Peyer's patch (tissue), 4 donors: ENCODE data around the gene ITK.

Experiments used
- POLR2A ChIP-seq, 2 donors: fragments of 450-650 bp; IDR thresholded peaks; one replicate each; pipeline ENCODE4 v1.5.1; 2017; ENCODE audit warnings: antibody characterized with exemption in 2 of 2, mild to moderate bottlenecking in 2 of 2, moderate library complexity in 2 of 2
- TF ChIP-seq, protein P1 (sequence below), 6 experiments: fragments of 450-650 bp in 4 of 6; fragments of 200-600 bp in 2 of 6; sonication (generic) in 1 of 6; IDR thresholded peaks; one replicate each; pipeline ENCODE4 v1.5.1; 2017 to 2019; ENCODE audit warnings: antibody characterized with exemption in 6 of 6, mild to moderate bottlenecking in 3 of 6, moderate library complexity in 1 of 6

DNA sequence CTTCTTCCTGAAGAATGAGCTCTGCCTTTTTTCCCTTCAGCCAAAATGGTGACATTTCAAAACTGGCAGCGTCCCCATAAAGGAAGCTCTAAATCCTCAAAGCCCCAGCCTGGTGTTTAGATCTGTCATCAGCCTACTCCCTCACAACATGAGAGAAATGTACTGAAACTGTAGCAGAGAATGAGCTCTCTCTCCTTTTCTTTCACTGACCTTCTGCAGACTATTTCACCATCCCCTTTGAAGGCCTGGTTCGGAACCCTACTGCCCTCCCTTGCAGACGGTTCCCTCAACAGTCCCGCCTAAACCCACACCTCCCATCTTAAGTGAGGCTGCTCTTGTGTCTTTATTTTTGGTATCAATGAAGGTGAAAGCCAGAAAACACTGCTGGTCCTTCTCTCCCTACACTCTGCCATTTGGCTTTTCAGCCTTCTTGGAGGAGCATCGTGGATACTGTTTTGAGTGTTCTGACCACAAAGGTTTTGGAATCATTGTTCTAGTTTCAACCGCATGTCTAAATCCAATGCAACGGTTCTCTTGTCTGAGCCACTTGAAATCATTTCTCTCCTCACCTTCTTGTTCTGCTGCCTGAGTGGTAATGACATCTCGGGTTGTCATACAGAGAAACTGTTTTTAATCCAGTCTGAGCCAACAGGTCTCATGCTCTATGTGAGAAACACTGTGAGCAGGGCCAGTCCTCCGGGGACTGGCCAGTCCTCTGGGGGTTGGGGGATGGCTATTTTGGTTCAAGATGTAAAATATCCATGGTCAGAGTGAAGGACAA is 39.0 kb downstream of the ITK start:
- TF ChIP-seq, protein P1, sequence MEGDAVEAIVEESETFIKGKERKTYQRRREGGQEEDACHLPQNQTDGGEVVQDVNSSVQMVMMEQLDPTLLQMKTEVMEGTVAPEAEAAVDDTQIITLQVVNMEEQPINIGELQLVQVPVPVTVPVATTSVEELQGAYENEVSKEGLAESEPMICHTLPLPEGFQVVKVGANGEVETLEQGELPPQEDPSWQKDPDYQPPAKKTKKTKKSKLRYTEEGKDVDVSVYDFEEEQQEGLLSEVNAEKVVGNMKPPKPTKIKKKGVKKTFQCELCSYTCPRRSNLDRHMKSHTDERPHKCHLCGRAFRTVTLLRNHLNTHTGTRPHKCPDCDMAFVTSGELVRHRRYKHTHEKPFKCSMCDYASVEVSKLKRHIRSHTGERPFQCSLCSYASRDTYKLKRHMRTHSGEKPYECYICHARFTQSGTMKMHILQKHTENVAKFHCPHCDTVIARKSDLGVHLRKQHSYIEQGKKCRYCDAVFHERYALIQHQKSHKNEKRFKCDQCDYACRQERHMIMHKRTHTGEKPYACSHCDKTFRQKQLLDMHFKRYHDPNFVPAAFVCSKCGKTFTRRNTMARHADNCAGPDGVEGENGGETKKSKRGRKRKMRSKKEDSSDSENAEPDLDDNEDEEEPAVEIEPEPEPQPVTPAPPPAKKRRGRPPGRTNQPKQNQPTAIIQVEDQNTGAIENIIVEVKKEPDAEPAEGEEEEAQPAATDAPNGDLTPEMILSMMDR (IDR thresholded peaks at IDR 0.05) = no peak
- TF ChIP-seq POLR2A (IDR thresholded peaks at IDR 0.05) = no peak
